ENCODE measurements around the gene PCIF1.

The PCIF1 gene

GRCh38 chr20:45997187-45997586 lies 62.7 kb downstream of the PCIF1 start:
- no peak for DNase-seq

Measured in SHP77 (cell line).